HepG2 (cell line): ENCODE data around the gene SV2B. TPM values are rescaled to one million over a fixed set of nuclear protein-coding genes. Genes with fewer than 3 reads are reported as not detected.

Experiments
- ATAC-seq: fragments of 200-7000 bp; cut with Tn5 transposase; 3 replicates; pipeline ENCODE4 v1.9.1; 2020; ENCODE audit warnings: mild to moderate bottlenecking, moderate library complexity
- BruUV-seq: library from RNA; stranded (reverse); fragments of 400-500 nt; replicated peaks from 2 replicates; lab custom pipeline; 2021; lab: Mats Ljungman, UMichigan
- CTCF ChIA-PET: fragments of 300-600 bp; formaldehyde crosslinking; extraction: SDS; loops from one replicate; lab custom pipeline; 2021; ENCODE audit warnings: low total read pairs, inconsistent platforms, low intra/inter-chr PET ratio; lab: Yijun Ruan, JAX
- POLR2A ChIA-PET: fragments of 350-600 bp; sonication (Branson Sonifier 250); formaldehyde crosslinking; loops from one replicate; lab custom pipeline; 2020; ENCODE audit warnings: antibody characterized with exemption, inconsistent platforms; lab: Yijun Ruan, JAX
- DNase-seq: peaks from one replicate; pipeline ENCODE4 v3.0.0-alpha.2; 2015; ENCODE audit warnings: low spot score
- FAIRE-seq: peaks from 3 replicates; lab custom pipeline; 2011; peaks lifted over from hg19 to GRCh38; lab: Jason Lieb, UNC
- H2AFZ ChIP-seq: one replicate; pipeline ENCODE4 v1.6.1; 2011; ENCODE audit warnings: low read length, inconsistent platforms
- H3K27ac ChIP-seq: fragments of 300-600 bp; 3 replicates; pipeline ENCODE4 v1.8.0; 2011; ENCODE audit warnings: mixed run types, mild to moderate bottlenecking, mixed read lengths, low read length, inconsistent platforms; ENCODE audit not compliant: insufficient read depth; ENCODE audit errors: extremely low read length
- H3K27me3 ChIP-seq, 2 experiments: fragments of 200-600 bp in 1 of 2; 2 replicates in 1 of 2; 3 replicates in 1 of 2; pipeline versions ENCODE4 v1.6.0 to v1.8.0; 2011; ENCODE audit warnings: low read length in 2 of 2, mild to moderate bottlenecking in 2 of 2, moderate library complexity in 2 of 2, inconsistent platforms in 1 of 2; ENCODE audit not compliant: insufficient read depth in 2 of 2, control insufficient read depth in 1 of 2
- H3K36me3 ChIP-seq, 2 experiments: fragments of 200-600 bp in 1 of 2; replicated peaks in 1 of 2; 2 replicates in 1 of 2; 3 replicates in 1 of 2; pipeline versions ENCODE4 v1.5.1 to v1.8.0; 2011; ENCODE audit warnings: low read length in 2 of 2, inconsistent platforms in 1 of 2; ENCODE audit not compliant: insufficient read depth in 2 of 2, control insufficient read depth in 1 of 2
- H3K4me1 ChIP-seq: 2 replicates; pipeline ENCODE4 v1.5.1; 2012; ENCODE audit warnings: low read length, inconsistent platforms; ENCODE audit not compliant: insufficient read depth
- H3K4me2 ChIP-seq: 2 replicates; pipeline ENCODE4 v1.6.0; 2011; ENCODE audit warnings: low read depth, low read length, inconsistent platforms
- H3K4me3 ChIP-seq, 3 experiments: fragments of 200-600 bp in 1 of 3; sonication (generic), shearing (Covaris generic) in 1 of 3; replicated peaks in 1 of 3; 2 replicates each; pipeline ENCODE4 v1.5.1; 2011 to 2016; ENCODE audit warnings: low read length in 3 of 3, inconsistent platforms in 2 of 3, low read depth in 2 of 3, mild to moderate bottlenecking in 2 of 3, control low read depth in 1 of 3, mixed read lengths in 1 of 3; ENCODE audit not compliant: insufficient read depth in 1 of 3
- H3K79me2 ChIP-seq: one replicate; pipeline ENCODE4 v1.6.1; 2011; ENCODE audit warnings: low read length, inconsistent platforms; ENCODE audit not compliant: insufficient read depth
- H3K9ac ChIP-seq: 2 replicates; pipeline ENCODE4 v1.6.0; 2011; ENCODE audit warnings: mild to moderate bottlenecking, low read depth, low read length, inconsistent platforms; ENCODE audit not compliant: insufficient read depth
- H3K9me3 ChIP-seq: 2 replicates; pipeline ENCODE4 v1.5.1; 2012; ENCODE audit warnings: mild to moderate bottlenecking, low read length
- H4K20me1 ChIP-seq: 2 replicates; pipeline ENCODE4 v1.6.0; 2011; ENCODE audit warnings: inconsistent platforms, mild to moderate bottlenecking, low read length, moderate library complexity; ENCODE audit not compliant: insufficient read depth
- CBFB ChIP-seq: sonication (generic); formaldehyde crosslinking; IDR thresholded peaks from 2 replicates; pipeline ENCODE4 v1.4.0; 2020; ENCODE audit warnings: missing genetic modification reagents
- DDIT3 ChIP-seq: sonication (generic); formaldehyde crosslinking; IDR thresholded peaks from 2 replicates; pipeline ENCODE4 v1.4.0; 2020; ENCODE audit warnings: mild to moderate bottlenecking, missing genetic modification reagents
- HES4 ChIP-seq: sonication (generic); formaldehyde crosslinking; IDR thresholded peaks from 2 replicates; pipeline ENCODE4 v1.9.0; 2021; ENCODE audit warnings: mild to moderate bottlenecking, missing genetic modification reagents, borderline replicate concordance
- HNF4A ChIP-seq: sonication (generic); formaldehyde crosslinking; IDR thresholded peaks from 2 replicates; pipeline ENCODE4 v1.4.0; 2020; ENCODE audit warnings: missing genetic modification reagents
- ZBTB49 ChIP-seq: sonication (generic); formaldehyde crosslinking; IDR thresholded peaks from 2 replicates; pipeline ENCODE4 v1.4.0; 2020; ENCODE audit warnings: missing genetic modification reagents, borderline replicate concordance
- ZNF460 ChIP-seq: sonication (generic); formaldehyde crosslinking; IDR thresholded peaks from 2 replicates; pipeline ENCODE4 v1.5.1; 2020; ENCODE audit warnings: missing genetic modification reagents, mild to moderate bottlenecking, borderline replicate concordance
- ZNF552 ChIP-seq: sonication (generic); formaldehyde crosslinking; IDR thresholded peaks from 2 replicates; pipeline ENCODE4 v1.9.0; 2022; ENCODE audit warnings: missing genetic modification reagents, mild to moderate bottlenecking, borderline replicate concordance
- WGBS: methylation state at CpG from one replicate; pipeline ENCODE4 v1.1.6; 2017; ENCODE audit warnings: low lambda C conversion rate; 5-methylcytosine and 5-hydroxymethylcytosine counted together
- in situ Hi-C: cut with HindIII; loops from 2 replicates; pipeline ENCODE4 v1.10.0; 2017; ENCODE audit warnings: low pct_unique_long_range_greater_than_20kb; ENCODE audit not compliant: extremely low pct_ligation_motif_present
- intact Hi-C: fragments of 100-400 bp; cut with micrococcal nuclease; formaldehyde crosslinking; loops from one replicate; pipeline ENCODE4 v1.10.0; 2022; ENCODE audit not compliant: unreplicated experiment
- polyA plus RNA-seq, 8 experiments: library from polyadenylated mRNA; depleted of rRNA in 3 of 8; stranded (reverse) in 7 of 8; unstranded in 1 of 8; fragments of >200 nt; fragmentation: Illumina TruSeq in 4 of 8; extraction: Trizol in 4 of 8; gene quantifications; 2 replicates each; pipeline versions ENCODE4 v1.2.1 to v1.2.3, GENCODE V29; 2011 to 2016; ENCODE audit warnings: low read depth in 4 of 8, missing spikeins in 1 of 8, mixed read lengths in 1 of 8; ENCODE audit not compliant: insufficient read depth in 1 of 8
- total RNA-seq, 5 experiments: library from RNA; depleted of rRNA; stranded (reverse); fragments of >200 nt; fragmentation: Illumina TruSeq; extraction: Trizol; gene quantifications; 2 replicates each; pipeline ENCODE4 v1.2.3, GENCODE V29; 2016; ENCODE audit warnings: low read depth in 1 of 5

Gene SV2B
- total and polyA plus RNA-seq, 2 of the 13 experiments (the other 11 are each of a cell fraction or from before 2014, with no cell fraction given), result not detected

- no peak for TF ChIP-seq ZBTB49 (CRISPR knock-in tag)
Measured at GRCh38 chr15:91068966-91069365, 31.1 kb upstream of the SV2B start (continued).

DNA sequence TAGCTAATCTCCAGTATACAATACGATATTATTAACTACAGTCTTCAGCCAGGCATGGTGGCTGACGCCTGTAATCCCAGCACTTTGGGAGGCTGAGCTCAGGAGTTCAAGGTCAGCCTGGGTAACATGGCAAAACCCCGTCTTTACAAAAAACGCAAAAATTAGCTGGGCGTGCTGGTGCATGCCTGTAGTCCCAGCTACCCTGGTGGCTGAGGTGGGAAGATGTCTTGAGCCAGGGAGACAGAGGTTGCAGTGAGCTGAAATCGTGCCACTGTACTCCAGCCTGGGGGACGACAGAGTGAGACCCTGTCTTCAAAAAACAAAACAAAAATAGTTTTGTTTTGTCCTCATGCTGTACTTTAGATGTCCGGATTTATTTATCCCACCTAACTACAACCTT lies 29.2 kb upstream of the SV2B start:
- no peak overlapping the region for H3K4me3 ChIP-seq
- no peak for FAIRE-seq
- TF ChIP-seq HES4, result no peak
- 0 out of 2 replicates have a peak, but pooled peaks have one; percentile 12 for TF ChIP-seq HNF4A (CRISPR knock-in tag)
- no peak for TF ChIP-seq CBFB (CRISPR knock-in tag)
- TF ChIP-seq DDIT3, result no peak
- no peak for TF ChIP-seq ZNF552 (CRISPR knock-in tag)
- peak; percentile 56; the same call in 1 of the 2 replicates for TF ChIP-seq ZNF460
- TF ChIP-seq, all 625 proteins: peak for 2
- in situ Hi-C loops (no loop called here), intact Hi-C loops (no loop called here)
- WGBS, result 0% methylated on average over 8 of the region's 8 CpGs
- ChIA-PET POLR2A (no interaction called here), CTCF (no interaction called here)
- no peak for DNase-seq
- no peak overlapping the region for H3K4me2 ChIP-seq
- no peak overlapping the region for H3K27ac ChIP-seq
- H3K36me3 ChIP-seq, result no peaks in the 10 kb centered on the region
- no peak overlapping the region for H2AFZ ChIP-seq
- no peaks in the 10 kb centered on the region for H4K20me1 ChIP-seq
- H3K79me2 ChIP-seq, result no peaks in the 10 kb centered on the region
- no peak overlapping the region for H3K9ac ChIP-seq
- no peak for ATAC-seq
- H3K9me3 ChIP-seq, result no peaks in the 10 kb centered on the region
- H3K27me3 ChIP-seq, result peaks cover 0 to 5% of the 10 kb centered on the region in 2 experiments; a peak in 2 of 5 replicates
- H3K4me1 ChIP-seq, result no peaks in the 10 kb centered on the region
- no TSS peak for BruUV-seq
